Measurements from ENCODE around the gene TPSAB1.

The TPSAB1 gene

DNA sequence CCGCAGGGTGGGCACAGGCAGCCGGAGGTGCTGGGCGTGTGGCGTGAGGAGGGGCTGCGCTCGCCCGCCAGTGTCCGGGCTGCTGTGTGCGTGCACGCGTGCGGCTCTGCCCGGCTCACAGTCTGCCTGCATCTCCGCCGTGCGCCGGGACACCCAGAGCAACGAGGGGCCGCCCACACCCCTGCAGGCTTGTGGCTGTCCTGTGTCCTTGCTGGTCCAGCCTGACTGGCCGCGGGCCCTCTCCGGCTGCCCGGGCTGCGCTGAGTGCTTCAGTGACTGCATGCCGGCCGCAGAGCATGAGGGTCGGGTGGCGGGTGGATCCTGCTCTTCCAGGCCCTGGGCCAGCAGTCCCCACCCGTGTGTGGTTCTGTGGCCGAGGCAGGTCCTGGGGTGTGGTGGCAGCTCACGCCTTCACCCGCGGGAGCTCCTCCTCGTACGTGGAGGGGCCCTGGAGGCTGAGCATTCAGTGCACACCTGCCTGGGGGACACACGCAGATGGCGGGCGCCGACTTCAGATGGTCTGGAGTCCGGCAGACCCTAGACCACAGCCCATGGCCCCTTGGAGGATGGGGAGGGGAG lies 27.8 kb upstream of the TPSAB1 start:
- Histone ChIP-seq H3K27me3 (no peaks in the 10 kb centered on the region), H3K4me3 (ENCODE audit: low read depth in 1 of 2, low read length in 1 of 2) (no peak overlapping the region), H3K27ac (no peak overlapping the region), H3K36me3 (no peaks in the 10 kb centered on the region), H3K4me1 (ENCODE audit: control insufficient read depth in 1 of 2, insufficient read depth in 1 of 2, low read depth in 1 of 2, low read length in 1 of 2) (no peaks in the 10 kb centered on the region), H3K9me3 (no peaks in the 10 kb centered on the region)
- TF ChIP-seq, protein P1, sequence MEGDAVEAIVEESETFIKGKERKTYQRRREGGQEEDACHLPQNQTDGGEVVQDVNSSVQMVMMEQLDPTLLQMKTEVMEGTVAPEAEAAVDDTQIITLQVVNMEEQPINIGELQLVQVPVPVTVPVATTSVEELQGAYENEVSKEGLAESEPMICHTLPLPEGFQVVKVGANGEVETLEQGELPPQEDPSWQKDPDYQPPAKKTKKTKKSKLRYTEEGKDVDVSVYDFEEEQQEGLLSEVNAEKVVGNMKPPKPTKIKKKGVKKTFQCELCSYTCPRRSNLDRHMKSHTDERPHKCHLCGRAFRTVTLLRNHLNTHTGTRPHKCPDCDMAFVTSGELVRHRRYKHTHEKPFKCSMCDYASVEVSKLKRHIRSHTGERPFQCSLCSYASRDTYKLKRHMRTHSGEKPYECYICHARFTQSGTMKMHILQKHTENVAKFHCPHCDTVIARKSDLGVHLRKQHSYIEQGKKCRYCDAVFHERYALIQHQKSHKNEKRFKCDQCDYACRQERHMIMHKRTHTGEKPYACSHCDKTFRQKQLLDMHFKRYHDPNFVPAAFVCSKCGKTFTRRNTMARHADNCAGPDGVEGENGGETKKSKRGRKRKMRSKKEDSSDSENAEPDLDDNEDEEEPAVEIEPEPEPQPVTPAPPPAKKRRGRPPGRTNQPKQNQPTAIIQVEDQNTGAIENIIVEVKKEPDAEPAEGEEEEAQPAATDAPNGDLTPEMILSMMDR (IDR thresholded peaks at IDR 0.05), result no peak

DNA sequence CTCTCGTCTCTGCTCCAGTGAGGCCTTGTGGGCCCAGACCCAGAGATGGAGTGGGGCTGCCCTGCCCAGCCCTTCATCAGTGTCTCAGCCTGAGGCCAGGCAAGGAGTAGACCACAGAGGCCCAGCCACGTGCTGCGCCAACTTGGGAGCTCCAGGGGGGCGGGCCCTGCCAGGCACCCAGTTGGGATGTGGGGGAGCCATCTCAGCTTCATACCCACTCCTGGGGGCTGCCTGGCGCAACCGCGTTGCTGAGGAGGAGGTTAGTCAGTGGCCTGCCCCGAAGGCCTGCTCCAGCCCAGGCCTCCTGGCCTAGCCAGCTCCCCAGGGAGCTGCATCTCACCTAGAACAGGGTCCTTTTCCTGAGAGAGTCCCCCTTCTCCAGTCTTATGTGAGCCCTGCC lies 27.3 kb upstream of the TPSAB1 start:
- no peaks in the 10 kb centered on the region for H3K9me3 ChIP-seq
- H3K4me1 ChIP-seq (ENCODE audit: control insufficient read depth in 1 of 2, insufficient read depth in 1 of 2, low read depth in 1 of 2, low read length in 1 of 2), result no peaks in the 10 kb centered on the region
- H3K4me3 ChIP-seq (ENCODE audit: low read depth in 1 of 2, low read length in 1 of 2), result no peak overlapping the region
- H3K36me3 ChIP-seq, result no peaks in the 10 kb centered on the region
- H3K27ac ChIP-seq, result no peak overlapping the region
- TF ChIP-seq, protein P1 (IDR thresholded peaks at IDR 0.05), result no peak
- H3K27me3 ChIP-seq, result no peaks in the 10 kb centered on the region

DNA sequence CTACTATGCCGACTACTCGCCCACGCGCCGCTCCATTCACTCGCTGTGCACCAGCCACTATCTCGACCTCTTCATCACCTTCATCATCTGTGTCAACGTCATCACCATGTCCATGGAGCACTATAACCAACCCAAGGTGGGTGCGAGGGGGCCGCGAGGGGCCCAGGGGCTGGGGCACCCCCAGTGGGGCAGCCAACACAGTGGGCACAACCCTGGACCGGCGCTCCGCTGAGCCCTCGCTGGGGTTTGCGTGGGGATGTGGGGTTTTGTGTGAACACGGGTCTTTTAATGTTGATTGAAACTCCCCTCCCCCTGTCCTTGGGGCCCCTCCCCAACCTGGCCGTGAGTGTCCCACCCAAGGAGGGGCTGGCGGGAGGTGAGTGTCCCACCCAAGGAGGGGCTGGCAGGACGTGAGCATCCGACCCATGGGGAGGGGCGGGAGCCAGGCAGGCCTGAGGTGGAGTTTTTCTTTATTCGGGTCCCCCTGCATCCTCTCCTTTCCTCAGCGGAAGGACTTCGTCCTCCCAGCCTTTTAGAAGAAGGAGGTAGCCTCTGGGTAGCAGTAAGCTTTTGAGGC lies 26.6 kb upstream of the TPSAB1 start:
- TF ChIP-seq, protein P1 (IDR thresholded peaks at IDR 0.05), result no peak
- Histone ChIP-seq H3K27me3 (no peaks in the 10 kb centered on the region), H3K9me3 (no peaks in the 10 kb centered on the region), H3K4me1 (ENCODE audit: control insufficient read depth in 1 of 2, insufficient read depth in 1 of 2, low read depth in 1 of 2, low read length in 1 of 2) (no peaks in the 10 kb centered on the region), H3K27ac (no peak overlapping the region), H3K36me3 (no peaks in the 10 kb centered on the region), H3K4me3 (ENCODE audit: low read depth in 1 of 2, low read length in 1 of 2) (no peak overlapping the region)

DNA sequence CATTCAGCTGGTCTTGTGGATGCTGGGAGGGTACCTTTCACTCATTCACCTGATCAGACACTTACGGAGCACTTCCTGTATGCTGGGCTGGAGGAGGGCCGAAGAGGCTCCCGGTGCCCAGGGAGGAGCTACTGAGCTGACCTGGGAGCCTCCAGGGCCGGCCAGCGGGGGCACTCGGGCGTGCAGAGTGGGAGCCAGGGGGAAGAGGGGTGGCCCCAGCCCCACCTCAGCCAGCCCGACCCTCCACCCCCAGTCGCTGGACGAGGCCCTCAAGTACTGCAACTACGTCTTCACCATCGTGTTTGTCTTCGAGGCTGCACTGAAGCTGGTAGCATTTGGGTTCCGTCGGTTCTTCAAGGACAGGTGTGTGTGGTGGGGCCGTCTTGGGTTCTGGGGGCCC lies 25.8 kb upstream of the TPSAB1 start:
- H3K36me3 ChIP-seq, result no peaks in the 10 kb centered on the region
- H3K27ac ChIP-seq, result no peak overlapping the region
- H3K4me1 ChIP-seq (ENCODE audit: control insufficient read depth in 1 of 2, insufficient read depth in 1 of 2, low read depth in 1 of 2, low read length in 1 of 2), result no peaks in the 10 kb centered on the region
- no peaks in the 10 kb centered on the region for H3K27me3 ChIP-seq
- TF ChIP-seq, protein P1 (IDR thresholded peaks at IDR 0.05), result no peak
- H3K9me3 ChIP-seq, result no peaks in the 10 kb centered on the region
- no peak overlapping the region for H3K4me3 ChIP-seq (ENCODE audit: low read depth in 1 of 2, low read length in 1 of 2)

DNA sequence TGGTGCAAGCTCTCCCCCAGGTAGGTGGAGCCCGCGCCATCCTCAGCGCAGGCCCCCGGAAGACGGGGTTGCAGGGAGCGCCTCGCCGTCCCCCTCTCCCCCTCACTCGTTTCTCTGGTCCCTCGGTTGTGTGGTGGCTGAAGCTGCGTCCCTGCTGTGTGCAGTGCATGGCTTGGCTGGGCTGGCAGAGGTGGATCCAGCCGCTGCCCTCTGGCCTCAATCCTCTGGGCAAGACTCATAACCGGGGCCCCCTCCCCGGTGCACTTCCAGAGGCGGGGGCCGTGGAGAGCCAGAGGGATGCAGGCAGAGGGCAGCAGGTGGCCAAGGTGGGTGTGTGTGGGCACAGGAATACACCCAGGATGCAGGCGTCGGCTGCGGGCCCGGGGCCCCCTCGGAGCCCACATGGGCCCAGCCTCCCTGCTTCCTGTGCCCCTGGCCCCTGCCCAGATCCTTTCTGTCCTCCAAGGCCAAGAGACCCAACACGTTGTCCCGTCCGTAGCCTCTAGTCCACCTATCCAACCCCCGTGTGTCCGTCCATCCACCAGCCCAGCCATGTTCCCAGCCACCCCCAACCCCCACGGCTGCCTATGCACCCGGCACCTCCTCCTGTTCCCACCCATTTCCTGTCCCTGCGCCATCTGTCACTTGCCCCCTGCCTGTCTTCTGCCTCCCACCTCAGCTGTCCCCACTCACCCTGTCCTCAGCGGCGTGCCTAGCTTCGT lies 24.8 kb upstream of the TPSAB1 start:
- no peaks in the 10 kb centered on the region for H3K27me3 ChIP-seq

More for the DNA sequence above, 24.8 kb upstream of the TPSAB1 start:
- H3K4me3 ChIP-seq (ENCODE audit: low read depth in 1 of 2, low read length in 1 of 2), result no peak overlapping the region
- H3K9me3 ChIP-seq, result no peaks in the 10 kb centered on the region
- no peak overlapping the region for H3K27ac ChIP-seq
- H3K36me3 ChIP-seq, result no peaks in the 10 kb centered on the region
- no peaks in the 10 kb centered on the region for H3K4me1 ChIP-seq (ENCODE audit: control insufficient read depth in 1 of 2, insufficient read depth in 1 of 2, low read depth in 1 of 2, low read length in 1 of 2)
- TF ChIP-seq, protein P1 (IDR thresholded peaks at IDR 0.05), result no peak
